Measurements from ENCODE around the gene AGRN. TPM values are rescaled to one million over a fixed set of nuclear protein-coding genes. Genes with fewer than 3 reads are reported as not detected.

Gene AGRN
- total RNA-seq, 1 experiment from 2014 or later, result 184 TPM

DNA sequence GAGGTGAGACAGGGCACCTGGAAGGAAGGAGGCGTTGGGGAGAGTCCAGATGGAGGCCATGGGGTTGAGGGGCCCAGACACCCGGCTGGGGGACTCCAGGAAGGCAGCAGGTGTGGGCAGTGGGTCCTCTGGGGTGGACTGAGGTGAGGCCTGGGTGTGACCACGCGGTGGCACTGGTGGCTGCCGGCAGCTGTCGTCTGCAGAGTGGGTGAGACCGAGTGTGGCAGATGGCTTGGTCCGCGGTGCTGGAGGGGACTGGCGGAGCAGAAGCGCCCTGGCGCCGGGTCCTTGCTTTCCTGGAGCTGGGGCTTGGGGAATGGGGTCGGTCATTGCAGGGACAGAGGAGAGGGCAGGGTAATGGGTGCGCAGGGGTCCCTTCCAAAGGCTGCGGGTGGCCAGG, 12.5 kb downstream of the AGRN start:
- peak; percentile 41 for DNase-seq (ENCODE audit: low spot score)

DNA sequence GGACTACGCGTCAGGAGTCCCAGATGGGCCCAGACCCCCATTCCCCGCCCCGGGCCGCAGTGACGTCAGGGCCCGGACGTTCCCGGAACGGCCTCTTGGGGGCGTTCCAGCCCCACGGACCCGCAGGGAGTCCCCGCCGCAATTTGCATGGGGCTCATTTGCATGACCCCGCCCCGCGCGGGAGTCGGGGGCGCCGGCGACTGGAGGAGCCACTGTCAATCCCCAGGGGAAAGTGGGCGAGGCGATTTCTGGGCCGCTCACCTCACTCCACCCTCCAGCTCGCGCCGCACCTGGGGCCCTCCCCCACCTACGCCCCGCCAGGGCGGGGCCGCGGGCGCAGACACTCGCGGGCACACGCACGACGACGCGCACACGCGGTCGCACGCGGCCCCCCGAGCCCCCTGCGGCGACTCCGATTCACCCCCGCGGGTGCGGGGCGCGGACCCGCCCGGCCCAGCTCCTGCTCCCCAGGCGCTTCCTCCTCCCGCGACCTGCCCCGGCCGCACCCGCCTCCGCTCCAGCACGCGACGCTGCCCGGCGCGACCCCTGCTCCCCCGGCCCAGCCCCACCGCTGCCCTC, 13.2 kb downstream of the AGRN start:
- H3K4me1 Mint-ChIP-seq, result peaks cover 10% of the 10 kb centered on the region
- DNase-seq (ENCODE audit: low spot score) (peak; percentile 98), ATAC-seq (peak; percentile 90)
- ChIA-PET POLR2A (interaction anchor here (0.6 to 2.0 kb wide), 4 partner anchors 12 to 265 kb away, joined by 3 to 9 read pairs (median 3); partner anchors contain the start of genes AGRN and C1orf159), CTCF (interaction anchor here (0.6 to 4.3 kb wide), 38 partner anchors 8 to 272 kb away, joined by 3 to 57 read pairs (median 4); partner anchors contain the start of genes AGRN, HES4, ISG15 and PERM1)
- H3K36me3 Mint-ChIP-seq, result peaks cover 5% of the 10 kb centered on the region; the same call in 1 of the 2 replicates
- no peaks in the 10 kb centered on the region for H3K9me3 Mint-ChIP-seq
- H3K4me3 Mint-ChIP-seq, result 0 out of 2 replicates have a peak overlapping the region, but pooled peaks have one; percentile 22
- no peak overlapping the region for H3K27ac Mint-ChIP-seq
- peaks cover 31% of the 10 kb centered on the region for H3K27me3 Mint-ChIP-seq (ENCODE audit: low read depth)
- peak; percentile 44; the same call in 1 of the 2 replicates for TF ChIP-seq TEAD1 (CRISPR knock-in tag; IDR thresholded peaks at IDR 0.05)
- TF ChIP-seq, protein P1, sequence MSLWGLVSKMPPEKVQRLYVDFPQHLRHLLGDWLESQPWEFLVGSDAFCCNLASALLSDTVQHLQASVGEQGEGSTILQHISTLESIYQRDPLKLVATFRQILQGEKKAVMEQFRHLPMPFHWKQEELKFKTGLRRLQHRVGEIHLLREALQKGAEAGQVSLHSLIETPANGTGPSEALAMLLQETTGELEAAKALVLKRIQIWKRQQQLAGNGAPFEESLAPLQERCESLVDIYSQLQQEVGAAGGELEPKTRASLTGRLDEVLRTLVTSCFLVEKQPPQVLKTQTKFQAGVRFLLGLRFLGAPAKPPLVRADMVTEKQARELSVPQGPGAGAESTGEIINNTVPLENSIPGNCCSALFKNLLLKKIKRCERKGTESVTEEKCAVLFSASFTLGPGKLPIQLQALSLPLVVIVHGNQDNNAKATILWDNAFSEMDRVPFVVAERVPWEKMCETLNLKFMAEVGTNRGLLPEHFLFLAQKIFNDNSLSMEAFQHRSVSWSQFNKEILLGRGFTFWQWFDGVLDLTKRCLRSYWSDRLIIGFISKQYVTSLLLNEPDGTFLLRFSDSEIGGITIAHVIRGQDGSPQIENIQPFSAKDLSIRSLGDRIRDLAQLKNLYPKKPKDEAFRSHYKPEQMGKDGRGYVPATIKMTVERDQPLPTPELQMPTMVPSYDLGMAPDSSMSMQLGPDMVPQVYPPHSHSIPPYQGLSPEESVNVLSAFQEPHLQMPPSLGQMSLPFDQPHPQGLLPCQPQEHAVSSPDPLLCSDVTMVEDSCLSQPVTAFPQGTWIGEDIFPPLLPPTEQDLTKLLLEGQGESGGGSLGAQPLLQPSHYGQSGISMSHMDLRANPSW (CRISPR knock-in tag; conservative IDR thresholded peaks at IDR 0.05; ENCODE audit: low read depth), result no peak
- TF ChIP-seq SP1 (CRISPR knock-in tag; conservative IDR thresholded peaks at IDR 0.05), result peak; percentile 77
- TF ChIP-seq NFYB (CRISPR knock-in tag; conservative IDR thresholded peaks at IDR 0.05; ENCODE audit: low read depth), result peak; percentile 60
- TF ChIP-seq FOXK1 (CRISPR knock-in tag; IDR thresholded peaks at IDR 0.05), result 0 out of 2 replicates have a peak, but pooled peaks have one; percentile 35
- TF ChIP-seq JUN (CRISPR knock-in tag; IDR thresholded peaks at IDR 0.05), result no peak
- no peak for TF ChIP-seq RORB (CRISPR knock-in tag; IDR thresholded peaks at IDR 0.05)
- no peak for TF ChIP-seq TCF7 (CRISPR knock-in tag; IDR thresholded peaks at IDR 0.05; ENCODE audit: low read depth)
- TF ChIP-seq, protein P2, sequence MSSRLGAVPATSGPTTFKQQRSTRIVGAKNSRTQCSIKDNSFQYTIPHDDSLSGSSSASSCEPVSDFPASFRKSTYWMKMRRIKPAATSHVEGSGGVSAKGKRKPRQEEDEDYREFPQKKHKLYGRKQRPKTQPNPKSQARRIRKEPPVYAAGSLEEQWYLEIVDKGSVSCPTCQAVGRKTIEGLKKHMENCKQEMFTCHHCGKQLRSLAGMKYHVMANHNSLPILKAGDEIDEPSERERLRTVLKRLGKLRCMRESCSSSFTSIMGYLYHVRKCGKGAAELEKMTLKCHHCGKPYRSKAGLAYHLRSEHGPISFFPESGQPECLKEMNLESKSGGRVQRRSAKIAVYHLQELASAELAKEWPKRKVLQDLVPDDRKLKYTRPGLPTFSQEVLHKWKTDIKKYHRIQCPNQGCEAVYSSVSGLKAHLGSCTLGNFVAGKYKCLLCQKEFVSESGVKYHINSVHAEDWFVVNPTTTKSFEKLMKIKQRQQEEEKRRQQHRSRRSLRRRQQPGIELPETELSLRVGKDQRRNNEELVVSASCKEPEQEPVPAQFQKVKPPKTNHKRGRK (CRISPR knock-in tag; IDR thresholded peaks at IDR 0.05; ENCODE audit: borderline replicate concordance), result no peak
- TF ChIP-seq GABPB1 (CRISPR knock-in tag; IDR thresholded peaks at IDR 0.05), result no peak
- no peak for TF ChIP-seq OVOL2 (CRISPR knock-in tag; IDR thresholded peaks at IDR 0.05; ENCODE audit: borderline replicate concordance)
- TF ChIP-seq NR1H2 (CRISPR knock-in tag; IDR thresholded peaks at IDR 0.05), result no peak

More for the DNA sequence above, 12.5 kb downstream of the AGRN start:
- Mint-ChIP-seq H3K36me3 (peaks cover 5% of the 10 kb centered on the region; the same call in 1 of the 2 replicates), H3K4me3 (peak overlapping the region; percentile 60), H3K27me3 (ENCODE audit: low read depth) (peaks cover 24% of the 10 kb centered on the region), H3K4me1 (peaks cover 10% of the 10 kb centered on the region), H3K27ac (no peak overlapping the region), H3K9me3 (no peaks in the 10 kb centered on the region)
- ATAC-seq, result peak; percentile 2; the same call in 1 of the 2 replicates
- ChIA-PET POLR2A (interaction anchor here (0.6 to 2.0 kb wide), 2 partner anchors 13 to 266 kb away, joined by 3 to 9 read pairs; partner anchors contain the start of gene AGRN), CTCF (interaction anchor here (0.7 to 4.3 kb wide), 20 partner anchors 8 to 259 kb away, joined by 3 to 57 read pairs (median 8); partner anchors contain the start of genes AGRN, HES4, ISG15 and PERM1)
- TF ChIP-seq NFYB (CRISPR knock-in tag; conservative IDR thresholded peaks at IDR 0.05; ENCODE audit: low read depth) (no peak), GABPB1 (CRISPR knock-in tag; IDR thresholded peaks at IDR 0.05) (no peak), JUN (CRISPR knock-in tag; IDR thresholded peaks at IDR 0.05) (no peak), ZNF423 (CRISPR knock-in tag; IDR thresholded peaks at IDR 0.05) (no peak), PRRX2 (CRISPR knock-in tag; IDR thresholded peaks at IDR 0.05) (no peak), NR3C1 (CRISPR knock-in tag; conservative IDR thresholded peaks at IDR 0.05; ENCODE audit: low read depth) (no peak), ZNF317 (CRISPR knock-in tag; IDR thresholded peaks at IDR 0.05; ENCODE audit: borderline replicate concordance, low read depth) (no peak), IRF2 (CRISPR knock-in tag; IDR thresholded peaks at IDR 0.05; ENCODE audit: borderline replicate concordance, low read depth) (no peak), CBFB (CRISPR knock-in tag; IDR thresholded peaks at IDR 0.05; ENCODE audit: low read depth) (no peak), RORB (CRISPR knock-in tag; IDR thresholded peaks at IDR 0.05) (no peak), CREB1 (CRISPR knock-in tag; IDR thresholded peaks at IDR 0.05) (no peak), TEAD4 (CRISPR knock-in tag; IDR thresholded peaks at IDR 0.05) (no peak)
- TF ChIP-seq, protein P3, sequence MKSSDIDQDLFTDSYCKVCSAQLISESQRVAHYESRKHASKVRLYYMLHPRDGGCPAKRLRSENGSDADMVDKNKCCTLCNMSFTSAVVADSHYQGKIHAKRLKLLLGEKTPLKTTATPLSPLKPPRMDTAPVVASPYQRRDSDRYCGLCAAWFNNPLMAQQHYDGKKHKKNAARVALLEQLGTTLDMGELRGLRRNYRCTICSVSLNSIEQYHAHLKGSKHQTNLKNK (CRISPR knock-in tag; IDR thresholded peaks at IDR 0.05), result no peak
- TF ChIP-seq, protein P4, sequence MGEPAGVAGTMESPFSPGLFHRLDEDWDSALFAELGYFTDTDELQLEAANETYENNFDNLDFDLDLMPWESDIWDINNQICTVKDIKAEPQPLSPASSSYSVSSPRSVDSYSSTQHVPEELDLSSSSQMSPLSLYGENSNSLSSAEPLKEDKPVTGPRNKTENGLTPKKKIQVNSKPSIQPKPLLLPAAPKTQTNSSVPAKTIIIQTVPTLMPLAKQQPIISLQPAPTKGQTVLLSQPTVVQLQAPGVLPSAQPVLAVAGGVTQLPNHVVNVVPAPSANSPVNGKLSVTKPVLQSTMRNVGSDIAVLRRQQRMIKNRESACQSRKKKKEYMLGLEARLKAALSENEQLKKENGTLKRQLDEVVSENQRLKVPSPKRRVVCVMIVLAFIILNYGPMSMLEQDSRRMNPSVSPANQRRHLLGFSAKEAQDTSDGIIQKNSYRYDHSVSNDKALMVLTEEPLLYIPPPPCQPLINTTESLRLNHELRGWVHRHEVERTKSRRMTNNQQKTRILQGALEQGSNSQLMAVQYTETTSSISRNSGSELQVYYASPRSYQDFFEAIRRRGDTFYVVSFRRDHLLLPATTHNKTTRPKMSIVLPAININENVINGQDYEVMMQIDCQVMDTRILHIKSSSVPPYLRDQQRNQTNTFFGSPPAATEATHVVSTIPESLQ (CRISPR knock-in tag; IDR thresholded peaks at IDR 0.05), result no peak
- TF ChIP-seq, protein P5, sequence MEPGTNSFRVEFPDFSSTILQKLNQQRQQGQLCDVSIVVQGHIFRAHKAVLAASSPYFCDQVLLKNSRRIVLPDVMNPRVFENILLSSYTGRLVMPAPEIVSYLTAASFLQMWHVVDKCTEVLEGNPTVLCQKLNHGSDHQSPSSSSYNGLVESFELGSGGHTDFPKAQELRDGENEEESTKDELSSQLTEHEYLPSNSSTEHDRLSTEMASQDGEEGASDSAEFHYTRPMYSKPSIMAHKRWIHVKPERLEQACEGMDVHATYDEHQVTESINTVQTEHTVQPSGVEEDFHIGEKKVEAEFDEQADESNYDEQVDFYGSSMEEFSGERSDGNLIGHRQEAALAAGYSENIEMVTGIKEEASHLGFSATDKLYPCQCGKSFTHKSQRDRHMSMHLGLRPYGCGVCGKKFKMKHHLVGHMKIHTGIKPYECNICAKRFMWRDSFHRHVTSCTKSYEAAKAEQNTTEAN (CRISPR knock-in tag; IDR thresholded peaks at IDR 0.05), result no peak
- TF ChIP-seq, protein P6, sequence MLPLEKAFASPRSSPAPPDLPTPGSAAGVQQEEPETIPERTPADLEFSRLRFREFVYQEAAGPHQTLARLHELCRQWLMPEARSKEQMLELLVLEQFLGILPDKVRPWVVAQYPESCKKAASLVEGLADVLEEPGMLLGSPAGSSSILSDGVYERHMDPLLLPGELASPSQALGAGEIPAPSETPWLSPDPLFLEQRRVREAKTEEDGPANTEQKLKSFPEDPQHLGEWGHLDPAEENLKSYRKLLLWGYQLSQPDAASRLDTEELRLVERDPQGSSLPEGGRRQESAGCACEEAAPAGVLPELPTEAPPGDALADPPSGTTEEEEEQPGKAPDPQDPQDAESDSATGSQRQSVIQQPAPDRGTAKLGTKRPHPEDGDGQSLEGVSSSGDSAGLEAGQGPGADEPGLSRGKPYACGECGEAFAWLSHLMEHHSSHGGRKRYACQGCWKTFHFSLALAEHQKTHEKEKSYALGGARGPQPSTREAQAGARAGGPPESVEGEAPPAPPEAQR (CRISPR knock-in tag; IDR thresholded peaks at IDR 0.05), result no peak
- TF ChIP-seq, protein P7, sequence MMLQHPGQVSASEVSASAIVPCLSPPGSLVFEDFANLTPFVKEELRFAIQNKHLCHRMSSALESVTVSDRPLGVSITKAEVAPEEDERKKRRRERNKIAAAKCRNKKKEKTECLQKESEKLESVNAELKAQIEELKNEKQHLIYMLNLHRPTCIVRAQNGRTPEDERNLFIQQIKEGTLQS (CRISPR knock-in tag; conservative IDR thresholded peaks at IDR 0.05), result no peak
- TF ChIP-seq, protein P8, sequence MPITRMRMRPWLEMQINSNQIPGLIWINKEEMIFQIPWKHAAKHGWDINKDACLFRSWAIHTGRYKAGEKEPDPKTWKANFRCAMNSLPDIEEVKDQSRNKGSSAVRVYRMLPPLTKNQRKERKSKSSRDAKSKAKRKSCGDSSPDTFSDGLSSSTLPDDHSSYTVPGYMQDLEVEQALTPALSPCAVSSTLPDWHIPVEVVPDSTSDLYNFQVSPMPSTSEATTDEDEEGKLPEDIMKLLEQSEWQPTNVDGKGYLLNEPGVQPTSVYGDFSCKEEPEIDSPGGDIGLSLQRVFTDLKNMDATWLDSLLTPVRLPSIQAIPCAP (CRISPR knock-in tag; IDR thresholded peaks at IDR 0.05), result no peak

All from WTC11 (cell line).